HepG2 (cell line): Measurements from ENCODE around the gene HOXD1. TPM values are rescaled to one million over a fixed set of nuclear protein-coding genes. Genes with fewer than 3 reads are reported as not detected.

Source experiments
- HCFC1 ChIP-seq: fragments of 150-350 bp; IDR thresholded peaks from 2 replicates; pipeline ENCODE4 v1.6.1; 2014; ENCODE audit warnings: low read depth, low read length
- POGZ ChIP-seq: sonication (generic); formaldehyde crosslinking; IDR thresholded peaks from 2 replicates; pipeline ENCODE4 v1.4.0; 2020; ENCODE audit warnings: mild to moderate bottlenecking, missing genetic modification reagents
- RBFOX2 ChIP-seq: fragments of 200-400 bp; formaldehyde crosslinking; IDR thresholded peaks from 2 replicates; pipeline ENCODE4 v1.6.1; 2017; ENCODE audit warnings: low read depth, mild to moderate bottlenecking, low read length
- SMYD3 ChIP-seq: sonication (generic); formaldehyde crosslinking; IDR thresholded peaks from 2 replicates; pipeline ENCODE4 v1.8.1; 2023; ENCODE audit warnings: mild to moderate bottlenecking, missing genetic modification reagents
- TEF ChIP-seq: sonication (generic); formaldehyde crosslinking; IDR thresholded peaks from 2 replicates; pipeline ENCODE4 v1.5.0; 2020; ENCODE audit warnings: missing genetic modification reagents
- ZNF687 ChIP-seq: sonication (generic); formaldehyde crosslinking; IDR thresholded peaks from 2 replicates; pipeline ENCODE4 v1.5.1; 2020; ENCODE audit warnings: mild to moderate bottlenecking, missing genetic modification reagents, moderate library complexity
- ZSCAN21 ChIP-seq: sonication (generic); formaldehyde crosslinking; IDR thresholded peaks from 2 replicates; pipeline ENCODE4 v1.8.0; 2022; ENCODE audit warnings: mild to moderate bottlenecking, missing genetic modification reagents, moderate library complexity, borderline replicate concordance
- polyA plus RNA-seq, 8 experiments: library from polyadenylated mRNA; depleted of rRNA in 3 of 8; stranded (reverse) in 7 of 8; unstranded in 1 of 8; fragments of >200 nt; fragmentation: Illumina TruSeq in 4 of 8; extraction: Trizol in 4 of 8; gene quantifications; 2 replicates each; pipeline versions ENCODE4 v1.2.1 to v1.2.3, GENCODE V29; 2011 to 2016; ENCODE audit warnings: low read depth in 4 of 8, missing spikeins in 1 of 8, mixed read lengths in 1 of 8; ENCODE audit not compliant: insufficient read depth in 1 of 8
- total RNA-seq, 5 experiments: library from RNA; depleted of rRNA; stranded (reverse); fragments of >200 nt; fragmentation: Illumina TruSeq; extraction: Trizol; gene quantifications; 2 replicates each; pipeline ENCODE4 v1.2.3, GENCODE V29; 2016; ENCODE audit warnings: low read depth in 1 of 5

Gene HOXD1
- total and polyA plus RNA-seq, 2 of the 13 experiments (the other 11 are each of a cell fraction or from before 2014, with no cell fraction given), result 10.0 to 22.3 TPM

- TF ChIP-seq HCFC1 (no peak), TEF (CRISPR knock-in tag) (no peak), POGZ (no peak), SMYD3 (CRISPR knock-in tag) (no peak), ZNF687 (CRISPR knock-in tag) (peak; percentile 71), ZSCAN21 (CRISPR knock-in tag) (no peak), RBFOX2 (peak; percentile 41; the same call in 1 of the 2 replicates)
- TF ChIP-seq, all 625 proteins: peak for 29
Measured at GRCh38 chr2:176159663-176160250, 28.7 kb upstream of the HOXD1 start (continued).
